Keratinocyte (primary cell): ENCODE results near the gene IL12RB2. TPM values are rescaled to one million over a fixed set of nuclear protein-coding genes. Genes with fewer than 3 reads are reported as not detected.

ENCODE experiments used
- DNase-seq: peaks from one replicate; pipeline ENCODE4 v3.0.0-alpha.2; 2011; ENCODE audit warnings: low read depth, missing footprints, low spot score
- FAIRE-seq: peaks from 2 replicates; lab custom pipeline; 2011; peaks lifted over from hg19 to GRCh38; lab: Jason Lieb, UNC
- H2AFZ ChIP-seq: 2 replicates; pipeline ENCODE4 v1.6.0; 2012; ENCODE audit warnings: low read length, control low read depth, inconsistent platforms; ENCODE audit not compliant: control insufficient read depth
- H3K27ac ChIP-seq: 2 replicates; pipeline ENCODE4 v1.5.1; 2011; ENCODE audit warnings: low read length; ENCODE audit not compliant: control insufficient read depth, insufficient read depth
- H3K27me3 ChIP-seq: 3 replicates; pipeline ENCODE4 v1.6.0; 2011; ENCODE audit warnings: low read length; ENCODE audit not compliant: control insufficient read depth, insufficient read depth; ENCODE audit errors: extremely low read depth
- H3K36me3 ChIP-seq, 2 experiments: 2 replicates in 1 of 2; 3 replicates in 1 of 2; pipeline ENCODE4 v1.5.1; 2011; ENCODE audit warnings: low read length in 2 of 2, mild to moderate bottlenecking in 1 of 2; ENCODE audit not compliant: control insufficient read depth in 2 of 2, insufficient read depth in 2 of 2; ENCODE audit errors: extremely low read depth in 1 of 2
- H3K4me1 ChIP-seq: 3 replicates; pipeline ENCODE4 v1.5.1; 2011; ENCODE audit warnings: low read length; ENCODE audit not compliant: control insufficient read depth, insufficient read depth; ENCODE audit errors: extremely low read depth
- H3K4me2 ChIP-seq: 3 replicates; pipeline ENCODE4 v1.6.0; 2011; ENCODE audit warnings: low read depth, low read length; ENCODE audit not compliant: control insufficient read depth, insufficient read depth; ENCODE audit errors: extremely low read depth
- H3K4me3 ChIP-seq, 3 experiments: fragments of 200-600 bp in 1 of 3; sonication (generic) in 1 of 3; 2 replicates in 2 of 3; 3 replicates in 1 of 3; pipeline ENCODE4 v1.5.1; 2011 to 2016; ENCODE audit warnings: low read length in 3 of 3, mild to moderate bottlenecking in 3 of 3, control low read depth in 2 of 3, inconsistent platforms in 1 of 3, low read depth in 1 of 3, mixed read lengths in 1 of 3, mixed run types in 1 of 3, moderate library complexity in 1 of 3; ENCODE audit not compliant: control insufficient read depth in 2 of 3, insufficient read depth in 2 of 3; ENCODE audit errors: extremely low read depth in 1 of 3
- H3K79me2 ChIP-seq: 2 replicates; pipeline ENCODE4 v1.6.0; 2012; ENCODE audit warnings: low read length; ENCODE audit not compliant: control insufficient read depth, insufficient read depth
- H3K9ac ChIP-seq: 3 replicates; pipeline ENCODE4 v1.6.0; 2011; ENCODE audit warnings: low read length; ENCODE audit not compliant: control insufficient read depth, insufficient read depth; ENCODE audit errors: extremely low read depth
- H3K9me1 ChIP-seq: 3 replicates; pipeline ENCODE4 v1.6.0; 2011; ENCODE audit warnings: low read length; ENCODE audit not compliant: control insufficient read depth, insufficient read depth; ENCODE audit errors: extremely low read depth
- H3K9me3 ChIP-seq: 2 replicates; pipeline ENCODE4 v1.5.1; 2012; ENCODE audit warnings: low read depth, low read length; ENCODE audit not compliant: control insufficient read depth
- H4K20me1 ChIP-seq: 3 replicates; pipeline ENCODE4 v1.6.0; 2011; ENCODE audit warnings: low read length; ENCODE audit not compliant: control insufficient read depth, insufficient read depth; ENCODE audit errors: extremely low read depth
- CTCF ChIP-seq, 3 experiments: IDR thresholded peaks in 1 of 3; conservative IDR thresholded peaks in 1 of 3; optimal IDR thresholded peaks in 1 of 3; 2 replicates in 2 of 3; 3 replicates in 1 of 3; pipeline versions ENCODE3 to v1.5.1; 2011; ENCODE audit warnings: low read length in 3 of 3, mild to moderate bottlenecking in 3 of 3, moderate library complexity in 2 of 3, control low read depth in 1 of 3, inconsistent platforms in 1 of 3; ENCODE audit not compliant: insufficient read depth in 2 of 3; ENCODE audit errors: extremely low read depth in 1 of 3
- EZH2 ChIP-seq: IDR thresholded peaks from one replicate; pipeline ENCODE4 v1.6.1; 2012; ENCODE audit warnings: inconsistent platforms, mild to moderate bottlenecking, low read length, moderate library complexity
- dilution Hi-C: fragments of 300-500 bp; cut with MboI; formaldehyde crosslinking; loops from one replicate; pipeline ENCODE4 v1.7.0; 2020; ENCODE audit warnings: low sequenced_read_pairs; ENCODE audit not compliant: extremely low pct_ligation_motif_present
- polyA plus RNA-seq, 5 experiments: library from polyadenylated mRNA; depleted of rRNA in 3 of 5; stranded (reverse) in 3 of 5; stranded (forward) in 1 of 5; unstranded in 1 of 5; fragments of >200 nt; gene quantifications; 1 replicate in 1 of 5; 2 replicates in 3 of 5; 3 replicates in 1 of 5; pipeline versions ENCODE4 v1.2.1 to v1.2.3, GENCODE V29; 2011 to 2012; ENCODE audit warnings: missing spikeins in 2 of 5, low read depth in 1 of 5, low replicate concordance in 1 of 5

IL12RB2 gene
- polyA plus RNA-seq, 1 donor (not counting 4 experiments of a cell fraction or from before 2014, with no cell fraction given): 0.63 TPM

DNA sequence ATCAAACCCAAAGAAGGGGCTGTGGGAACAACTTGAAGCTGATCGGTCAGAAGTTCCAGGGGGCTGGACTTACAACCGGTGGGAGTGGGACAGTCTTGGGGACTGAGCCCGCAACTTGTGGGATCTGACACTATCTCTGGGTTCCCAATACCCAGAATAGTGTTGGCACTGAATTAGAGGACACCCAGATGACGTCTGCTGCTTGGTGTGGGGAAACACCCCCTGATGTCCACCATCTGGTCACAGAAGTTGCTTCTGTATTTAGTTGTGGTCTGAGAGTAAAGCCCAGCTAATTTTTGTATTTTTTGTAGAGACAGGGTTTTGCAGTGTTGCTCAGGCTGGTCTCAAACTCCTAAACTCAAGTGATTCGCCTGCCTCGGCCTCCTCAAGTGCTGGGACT, 93.8 kb downstream of the IL12RB2 start:
- H4K20me1 ChIP-seq: no peaks in the 10 kb centered on the region
- H3K4me2 ChIP-seq: no peak overlapping the region
- H3K9me3 ChIP-seq: no peaks in the 10 kb centered on the region
- H3K4me1 ChIP-seq: peaks cover 9% of the 10 kb centered on the region
- H3K9me1 ChIP-seq: no peaks in the 10 kb centered on the region
- no peak overlapping the region for H3K9ac ChIP-seq
- H2AFZ ChIP-seq: no peak overlapping the region
- FAIRE-seq (no peak), DNase-seq (no peak)
- no peaks in the 10 kb centered on the region for H3K27me3 ChIP-seq
- peaks cover 0 to 9% of the 10 kb centered on the region in 2 experiments for H3K36me3 ChIP-seq
- H3K27ac ChIP-seq: no peak overlapping the region
- no peaks in the 10 kb centered on the region for H3K79me2 ChIP-seq
- TF ChIP-seq EZH2 (no peak), CTCF (optimal IDR thresholded peaks at IDR 0.05 in 1 of 3, IDR thresholded peaks at IDR 0.05 in 1 of 3, conservative IDR thresholded peaks at IDR 0.05 in 1 of 3; ENCODE audit: extremely low read depth in 1 of 3, insufficient read depth in 2 of 3, low read length in 3 of 3) (no peak)
- dilution Hi-C loops: no loop called here
- no peak overlapping the region for H3K4me3 ChIP-seq

GRCh38 chr1:67404212-67404620, 96.5 kb downstream of the IL12RB2 start:
- H4K20me1 ChIP-seq: no peaks in the 10 kb centered on the region
- no peaks in the 10 kb centered on the region for H3K9me1 ChIP-seq
- H3K36me3 ChIP-seq: peaks cover 0 to 5% of the 10 kb centered on the region in 2 experiments
- H3K4me1 ChIP-seq: peaks cover 9% of the 10 kb centered on the region
- no peaks in the 10 kb centered on the region for H3K79me2 ChIP-seq
- no peak overlapping the region for H3K4me2 ChIP-seq
- dilution Hi-C loops: no loop called here
- DNase-seq (no peak), FAIRE-seq (no peak)
- H3K9ac ChIP-seq: no peak overlapping the region
- no peak overlapping the region for H3K27ac ChIP-seq
- H3K4me3 ChIP-seq: no peak overlapping the region
- H2AFZ ChIP-seq: no peak overlapping the region
- TF ChIP-seq EZH2 (no peak), CTCF (optimal IDR thresholded peaks at IDR 0.05 in 1 of 3, IDR thresholded peaks at IDR 0.05 in 1 of 3, conservative IDR thresholded peaks at IDR 0.05 in 1 of 3; ENCODE audit: extremely low read depth in 1 of 3, insufficient read depth in 2 of 3, low read length in 3 of 3) (no peak)
- H3K27me3 ChIP-seq: no peaks in the 10 kb centered on the region
- no peaks in the 10 kb centered on the region for H3K9me3 ChIP-seq
